GF-D8 (cell line): ENCODE measurements around the gene SLX9.
"Not testable (repeated sequence)": the region's sequence is repeated elsewhere in the genome, so short reads cannot be mapped to it uniquely, and the experiment has no call there.

Source experiments
- DNase-seq: peaks from one replicate; lab custom pipeline; 2025; lab: John Stamatoyannopoulos, UW

Gene SLX9

GRCh38 chr21:44916965-44917364 lies 22.9 kb upstream of the SLX9 start:
- DNase-seq: no peak

GRCh38 chr21:44917446-44918106 lies 22.3 kb upstream of the SLX9 start:
- no peak for DNase-seq

GRCh38 chr21:44918107-44918470 lies 21.7 kb upstream of the SLX9 start:
- no peak for DNase-seq

GRCh38 chr21:44918581-44919033 lies 21.2 kb upstream of the SLX9 start:
- DNase-seq: no peak

GRCh38 chr21:44919111-44919912 lies 20.5 kb upstream of the SLX9 start:
- peak; percentile 60 for DNase-seq

- DNase-seq: no peak
These were observed 19.7 kb upstream of the SLX9 start for GRCh38 chr21:44919913-44920693.

GRCh38 chr21:44920694-44921604 lies 18.9 kb upstream of the SLX9 start, which contains the start of gene ITGB2:
TSS of gene ITGB2 (minus strand) at chr21:44920899. CDS start at chr21:44910782, 10,117 bp downstream.
- DNase-seq: peak; percentile 93

- no peak for DNase-seq
These were observed 17.9 kb upstream of the SLX9 start for GRCh38 chr21:44921928-44922327.

GRCh38 chr21:44923480-44924084 lies 16.2 kb upstream of the SLX9 start:
- DNase-seq: peak; percentile 61

- peak; percentile 55 for DNase-seq
These were observed 15.0 kb upstream of the SLX9 start for GRCh38 chr21:44924606-44925377.

- no peak for DNase-seq
These were observed 14.5 kb upstream of the SLX9 start for GRCh38 chr21:44925378-44925755.

GRCh38 chr21:44926331-44927101 lies 13.3 kb upstream of the SLX9 start:
- DNase-seq: peak; percentile 15

GRCh38 chr21:44927259-44927586 lies 12.6 kb upstream of the SLX9 start:
- no peak for DNase-seq

GRCh38 chr21:44927587-44928461 lies 12.0 kb upstream of the SLX9 start:
- no peak for DNase-seq

GRCh38 chr21:44928500-44929241 lies 11.2 kb upstream of the SLX9 start:
- DNase-seq: not testable (repeated sequence)

- no peak for DNase-seq
These were observed 10.5 kb upstream of the SLX9 start for GRCh38 chr21:44929242-44929798.

- no peak for DNase-seq
These were observed 9.9 kb upstream of the SLX9 start for GRCh38 chr21:44929799-44930542.
